Astrocyte of the hippocampus (primary cell): Measurements from ENCODE around the gene RFWD3.

Source experiments
- DNase-seq: peaks from one replicate; pipeline ENCODE4 v3.0.0; 2011; ENCODE audit warnings: low read depth, low spot score

The RFWD3 gene

GRCh38 chr16:74623214-74623838, 43.4 kb downstream of the RFWD3 start:
- peak; percentile 67 for DNase-seq

- DNase-seq, result no peak
These were observed 44.7 kb downstream of the RFWD3 start for GRCh38 chr16:74622005-74622404.

- no peak for DNase-seq
These were observed 49.4 kb downstream of the RFWD3 start for GRCh38 chr16:74617206-74617788.

- no peak for DNase-seq
These were observed 55.0 kb downstream of the RFWD3 start for GRCh38 chr16:74611721-74612120.

- no peak for DNase-seq
These were observed 57.7 kb downstream of the RFWD3 start for GRCh38 chr16:74608944-74609343.

GRCh38 chr16:74608381-74608780, 58.3 kb downstream of the RFWD3 start:
- no peak for DNase-seq

GRCh38 chr16:74607962-74608356, 58.7 kb downstream of the RFWD3 start:
- no peak for DNase-seq

GRCh38 chr16:74607310-74607961, 59.2 kb downstream of the RFWD3 start:
- DNase-seq, result no peak

GRCh38 chr16:74606521-74607309, 60.0 kb downstream of the RFWD3 start, which contains the start of gene GLG1:
Gene GLG1, minus strand, starts transcription at chr16:74607114. Its CDS starts 20 bp downstream, at chr16:74607094.
- peak; percentile 97 for DNase-seq

- DNase-seq, result no peak
These were observed 60.7 kb downstream of the RFWD3 start for GRCh38 chr16:74605746-74606520.

- DNase-seq, result no peak
These were observed 61.3 kb downstream of the RFWD3 start for GRCh38 chr16:74605332-74605731.

- DNase-seq, result no peak
These were observed 62.8 kb downstream of the RFWD3 start for GRCh38 chr16:74603848-74604247.

- DNase-seq, result no peak
These were observed 65.4 kb downstream of the RFWD3 start for GRCh38 chr16:74601126-74601871.

- no peak for DNase-seq
These were observed 70.1 kb downstream of the RFWD3 start for GRCh38 chr16:74596586-74596985.

GRCh38 chr16:74592847-74593246, 73.8 kb downstream of the RFWD3 start:
- no peak for DNase-seq

GRCh38 chr16:74591876-74592650, 74.6 kb downstream of the RFWD3 start:
- no peak for DNase-seq

- DNase-seq, result no peak
These were observed 79.7 kb downstream of the RFWD3 start for GRCh38 chr16:74586948-74587347.

GRCh38 chr16:74585846-74586443, 80.7 kb downstream of the RFWD3 start:
- no peak for DNase-seq

GRCh38 chr16:74583926-74584666, 82.6 kb downstream of the RFWD3 start:
- DNase-seq, result no peak
